Prostate gland (tissue), 2 donors: ENCODE measurements around the gene INSL3.

Experiments used
- POLR2A ChIP-seq: fragments of 450-650 bp; IDR thresholded peaks from one replicate; pipeline ENCODE4 v1.6.1; 2016; ENCODE audit warnings: antibody characterized with exemption, mild to moderate bottlenecking
- POLR2AphosphoS5 ChIP-seq: sonication (generic); formaldehyde crosslinking; IDR thresholded peaks from one replicate; pipeline ENCODE4 v1.6.1; 2017; ENCODE audit warnings: antibody characterized with exemption
- TF ChIP-seq, protein P1 (sequence below), 4 experiments: fragments of 200-600 bp in 2 of 4; fragments of 450-650 bp in 2 of 4; sonication (generic) in 2 of 4; IDR thresholded peaks; 1 replicate in 3 of 4; 2 replicates in 1 of 4; pipeline ENCODE4 v1.5.1; 2016 to 2019; ENCODE audit warnings: antibody characterized with exemption in 4 of 4, mild to moderate bottlenecking in 2 of 4, moderate library complexity in 2 of 4

DNA sequence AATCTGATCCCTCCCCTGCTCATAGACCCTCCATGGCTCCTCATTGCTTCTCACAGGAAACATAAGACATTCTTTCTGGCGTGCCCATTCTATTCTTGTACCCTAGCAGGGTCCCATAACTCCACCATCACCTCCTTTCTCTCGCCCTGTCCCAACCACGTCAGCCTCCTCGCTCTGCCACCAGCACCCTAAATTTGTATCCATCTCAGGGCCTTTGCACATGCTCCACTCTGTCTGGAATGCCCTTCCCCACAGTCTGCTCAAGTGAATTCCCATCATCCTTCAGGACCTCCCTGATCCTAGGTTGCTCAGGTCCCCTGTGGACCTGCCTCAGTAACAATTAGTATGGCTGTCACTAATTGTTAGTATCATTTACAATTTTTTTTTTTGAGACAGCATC, 15.9 kb downstream of the INSL3 start:
- TF ChIP-seq POLR2A (no peak), POLR2AphosphoS5 (no peak)
- TF ChIP-seq, protein P1, sequence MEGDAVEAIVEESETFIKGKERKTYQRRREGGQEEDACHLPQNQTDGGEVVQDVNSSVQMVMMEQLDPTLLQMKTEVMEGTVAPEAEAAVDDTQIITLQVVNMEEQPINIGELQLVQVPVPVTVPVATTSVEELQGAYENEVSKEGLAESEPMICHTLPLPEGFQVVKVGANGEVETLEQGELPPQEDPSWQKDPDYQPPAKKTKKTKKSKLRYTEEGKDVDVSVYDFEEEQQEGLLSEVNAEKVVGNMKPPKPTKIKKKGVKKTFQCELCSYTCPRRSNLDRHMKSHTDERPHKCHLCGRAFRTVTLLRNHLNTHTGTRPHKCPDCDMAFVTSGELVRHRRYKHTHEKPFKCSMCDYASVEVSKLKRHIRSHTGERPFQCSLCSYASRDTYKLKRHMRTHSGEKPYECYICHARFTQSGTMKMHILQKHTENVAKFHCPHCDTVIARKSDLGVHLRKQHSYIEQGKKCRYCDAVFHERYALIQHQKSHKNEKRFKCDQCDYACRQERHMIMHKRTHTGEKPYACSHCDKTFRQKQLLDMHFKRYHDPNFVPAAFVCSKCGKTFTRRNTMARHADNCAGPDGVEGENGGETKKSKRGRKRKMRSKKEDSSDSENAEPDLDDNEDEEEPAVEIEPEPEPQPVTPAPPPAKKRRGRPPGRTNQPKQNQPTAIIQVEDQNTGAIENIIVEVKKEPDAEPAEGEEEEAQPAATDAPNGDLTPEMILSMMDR (IDR thresholded peaks at IDR 0.05): no peak
